ENCODE results near the gene MARCHF10.

The MARCHF10 gene

DNA sequence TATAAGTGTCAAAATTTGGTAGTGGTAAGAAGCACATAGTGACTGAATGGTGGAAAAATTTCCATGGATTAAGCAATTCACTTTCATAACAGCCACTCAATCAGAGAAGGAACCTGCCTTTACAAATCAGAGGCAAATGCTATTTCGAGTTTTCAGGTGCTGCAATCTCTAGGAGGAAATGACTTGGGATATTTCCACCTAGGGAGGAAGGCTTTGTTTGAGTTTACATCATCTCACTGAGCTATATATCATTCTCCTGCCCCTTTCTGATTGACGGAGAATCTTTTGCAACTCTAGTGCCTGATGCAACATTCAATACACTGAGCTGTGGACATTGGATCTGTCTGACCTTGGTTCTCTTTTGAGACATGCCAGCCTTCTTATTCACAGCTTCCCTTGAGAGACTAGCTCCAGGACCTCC lies 26.3 kb downstream of the MARCHF10 start:
- H3K27me3 ChIP-seq (ENCODE audit: insufficient read depth, poor library complexity, severe bottlenecking), result no peaks in the 10 kb centered on the region
- peak; percentile 35 for ATAC-seq (ENCODE audit: low read depth)
- no peak overlapping the region for H3K4me3 ChIP-seq (ENCODE audit: severe bottlenecking)
- no peak for TF ChIP-seq CTCF (IDR thresholded peaks at IDR 0.05; ENCODE audit: poor library complexity, severe bottlenecking)
- H3K4me1 ChIP-seq (ENCODE audit: insufficient read depth, poor library complexity, severe bottlenecking), result peaks cover 47% of the 10 kb centered on the region
- no peaks in the 10 kb centered on the region for H3K9me3 ChIP-seq (ENCODE audit: severe bottlenecking)
- peak overlapping the region; percentile 98 for H3K27ac ChIP-seq (ENCODE audit: poor library complexity, severe bottlenecking)
- no peak for DNase-seq (ENCODE audit: low spot score)
- no peaks in the 10 kb centered on the region for H3K36me3 ChIP-seq (ENCODE audit: low read depth)

DNA sequence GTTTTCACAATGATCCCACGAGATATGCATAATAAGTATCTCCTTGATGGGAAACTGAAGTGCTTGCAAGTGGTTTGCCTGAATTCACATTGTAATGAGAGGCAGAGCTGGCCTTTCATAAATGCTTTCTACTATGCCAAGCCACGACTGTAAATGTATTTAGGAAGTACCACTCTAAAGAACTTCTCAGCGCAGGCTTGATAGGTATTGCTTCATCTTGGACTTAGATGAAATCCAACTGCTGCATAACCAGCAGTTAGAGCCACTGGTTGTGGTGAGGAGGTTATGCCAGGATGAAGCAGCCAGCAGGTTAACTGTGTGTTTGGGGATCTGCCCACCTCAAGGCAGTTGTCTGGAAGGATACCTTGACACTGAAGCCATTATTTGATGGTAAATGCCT lies 26.8 kb downstream of the MARCHF10 start:
- ATAC-seq (ENCODE audit: low read depth) (peak; percentile 4; the same call in 1 of the 3 replicates), DNase-seq (ENCODE audit: low spot score) (no peak)
- Histone ChIP-seq H3K27me3 (ENCODE audit: insufficient read depth, poor library complexity, severe bottlenecking) (no peaks in the 10 kb centered on the region), H3K4me3 (ENCODE audit: severe bottlenecking) (no peak overlapping the region), H3K4me1 (ENCODE audit: insufficient read depth, poor library complexity, severe bottlenecking) (peaks cover 43% of the 10 kb centered on the region), H3K36me3 (ENCODE audit: low read depth) (no peaks in the 10 kb centered on the region), H3K27ac (ENCODE audit: poor library complexity, severe bottlenecking) (peak overlapping the region; percentile 98), H3K9me3 (ENCODE audit: severe bottlenecking) (no peaks in the 10 kb centered on the region)
- TF ChIP-seq CTCF (IDR thresholded peaks at IDR 0.05; ENCODE audit: poor library complexity, severe bottlenecking), result no peak

- Histone ChIP-seq H3K27me3 (ENCODE audit: insufficient read depth, poor library complexity, severe bottlenecking) (no peaks in the 10 kb centered on the region), H3K4me3 (ENCODE audit: severe bottlenecking) (no peak overlapping the region), H3K27ac (ENCODE audit: poor library complexity, severe bottlenecking) (peak overlapping the region; percentile 98), H3K36me3 (ENCODE audit: low read depth) (no peaks in the 10 kb centered on the region), H3K9me3 (ENCODE audit: severe bottlenecking) (no peaks in the 10 kb centered on the region), H3K4me1 (ENCODE audit: insufficient read depth, poor library complexity, severe bottlenecking) (peaks cover 43% of the 10 kb centered on the region)
- no peak for ATAC-seq (ENCODE audit: low read depth)
- no peak for TF ChIP-seq CTCF (IDR thresholded peaks at IDR 0.05; ENCODE audit: poor library complexity, severe bottlenecking)
- no peak for DNase-seq (ENCODE audit: low spot score)
Measured at GRCh38 chr17:62780951-62781350, 27.2 kb downstream of the MARCHF10 start.

DNA sequence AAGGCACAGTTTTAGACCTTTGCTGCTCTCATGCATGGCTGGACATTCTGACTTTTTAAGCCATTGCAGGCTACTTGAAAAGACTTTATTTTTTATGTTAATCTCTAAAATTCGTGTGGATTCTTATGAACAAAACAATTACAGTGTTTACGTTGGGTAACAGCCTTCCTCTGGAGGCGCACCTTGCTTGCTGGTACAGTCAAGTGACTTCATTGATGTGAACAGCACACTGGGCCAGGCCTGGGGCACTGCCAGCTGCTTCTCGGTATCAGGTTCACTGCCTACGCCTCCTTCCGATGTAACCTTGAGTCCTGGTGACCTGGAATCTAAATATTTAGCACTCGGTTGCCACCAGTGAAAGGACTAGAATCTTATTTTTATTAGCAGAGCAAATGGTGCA lies 27.8 kb downstream of the MARCHF10 start:
- Histone ChIP-seq H3K9me3 (ENCODE audit: severe bottlenecking) (no peaks in the 10 kb centered on the region), H3K4me3 (ENCODE audit: severe bottlenecking) (no peak overlapping the region), H3K4me1 (ENCODE audit: insufficient read depth, poor library complexity, severe bottlenecking) (peaks cover 43% of the 10 kb centered on the region), H3K36me3 (ENCODE audit: low read depth) (no peaks in the 10 kb centered on the region), H3K27ac (ENCODE audit: poor library complexity, severe bottlenecking) (peak overlapping the region; percentile 98), H3K27me3 (ENCODE audit: insufficient read depth, poor library complexity, severe bottlenecking) (no peaks in the 10 kb centered on the region)
- TF ChIP-seq CTCF (IDR thresholded peaks at IDR 0.05; ENCODE audit: poor library complexity, severe bottlenecking), result no peak
- ATAC-seq (ENCODE audit: low read depth) (no peak), DNase-seq (ENCODE audit: low spot score) (no peak)

DNA sequence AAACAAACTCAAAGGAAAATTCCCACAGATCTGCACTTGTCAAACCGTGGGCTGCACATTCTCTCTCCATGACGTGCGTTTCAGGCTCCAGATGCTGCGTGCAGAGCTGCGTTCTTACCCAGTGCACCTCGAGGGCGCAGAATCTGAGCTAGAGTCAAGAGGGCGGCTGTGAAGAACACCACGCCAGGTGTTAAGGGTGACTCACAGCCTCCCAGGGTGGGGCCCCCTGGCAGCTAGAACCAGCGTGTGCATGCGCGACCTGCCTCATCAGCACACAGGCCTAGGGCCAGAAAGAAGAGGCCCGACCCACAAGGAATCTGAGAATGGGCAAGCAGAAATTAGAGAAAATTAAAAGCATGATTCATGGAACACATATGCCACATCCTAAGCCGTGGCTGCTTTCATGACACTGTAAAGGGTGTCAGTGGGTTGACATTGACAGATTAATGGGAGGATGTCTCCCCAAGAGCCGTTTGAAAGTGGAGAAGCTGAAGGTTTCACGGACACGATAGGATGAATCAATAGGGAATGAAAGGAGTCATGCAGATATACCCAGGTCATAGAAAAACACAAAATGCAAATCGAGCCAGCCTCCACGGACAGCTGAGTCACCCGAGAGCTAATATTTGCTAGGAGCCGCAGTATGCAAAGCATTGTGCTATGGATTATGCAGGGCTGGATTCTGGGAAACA lies 29.0 kb downstream of the MARCHF10 start:
- Histone ChIP-seq H3K27ac (ENCODE audit: poor library complexity, severe bottlenecking) (peak overlapping the region; percentile 98), H3K4me3 (ENCODE audit: severe bottlenecking) (no peak overlapping the region)
- peak; percentile 99 for DNase-seq (ENCODE audit: low spot score)

More for the DNA sequence above, 29.0 kb downstream of the MARCHF10 start:
- H3K36me3 ChIP-seq (ENCODE audit: low read depth), result no peaks in the 10 kb centered on the region
- no peaks in the 10 kb centered on the region for H3K27me3 ChIP-seq (ENCODE audit: insufficient read depth, poor library complexity, severe bottlenecking)
- H3K9me3 ChIP-seq (ENCODE audit: severe bottlenecking), result no peaks in the 10 kb centered on the region
- peaks cover 43% of the 10 kb centered on the region for H3K4me1 ChIP-seq (ENCODE audit: insufficient read depth, poor library complexity, severe bottlenecking)
- ATAC-seq (ENCODE audit: low read depth), result peak; percentile 84
- TF ChIP-seq CTCF (IDR thresholded peaks at IDR 0.05; ENCODE audit: poor library complexity, severe bottlenecking), result no peak

Data from RWPE2 (cell line).